HepG2 (cell line): ENCODE results near the gene NES. TPM values are rescaled to one million over a fixed set of nuclear protein-coding genes. Genes with fewer than 3 reads are reported as not detected.

Experiments used
- DDIT3 ChIP-seq: sonication (generic); formaldehyde crosslinking; IDR thresholded peaks from 2 replicates; pipeline ENCODE4 v1.4.0; 2020; ENCODE audit warnings: mild to moderate bottlenecking, missing genetic modification reagents
- DNMT1 ChIP-seq: sonication (generic); formaldehyde crosslinking; IDR thresholded peaks from 2 replicates; pipeline ENCODE4 v1.5.1; 2020; ENCODE audit warnings: mild to moderate bottlenecking, missing genetic modification reagents
- DR1 ChIP-seq: sonication (generic); formaldehyde crosslinking; IDR thresholded peaks from 2 replicates; pipeline ENCODE4 v1.8.0; 2021; ENCODE audit warnings: mild to moderate bottlenecking, missing genetic modification reagents, inconsistent platforms
- FOXJ3 ChIP-seq: sonication (generic); formaldehyde crosslinking; IDR thresholded peaks from 2 replicates; pipeline ENCODE4 v1.4.0; 2020; ENCODE audit warnings: missing genetic modification reagents, mild to moderate bottlenecking, borderline replicate concordance
- HDAC2 ChIP-seq: sonication (generic); formaldehyde crosslinking; IDR thresholded peaks from 2 replicates; pipeline ENCODE4 v1.4.0; 2020; ENCODE audit warnings: missing genetic modification reagents
- HNRNPH1 ChIP-seq: fragments of 200-400 bp; formaldehyde crosslinking; optimal IDR thresholded peaks from 2 replicates; pipeline ENCODE3; 2017; ENCODE audit warnings: mild to moderate bottlenecking, low read depth, low read length
- LCORL ChIP-seq, 2 experiments: fragments of 450-650 bp in 1 of 2; sonication (generic) in 1 of 2; formaldehyde crosslinking in 1 of 2; IDR thresholded peaks; 2 replicates each; pipeline versions ENCODE4 v1.5.0 to v1.6.1; 2017 to 2020; ENCODE audit warnings: antibody characterized with exemption in 1 of 2, missing genetic modification reagents in 1 of 2
- NFYB ChIP-seq: sonication (generic); formaldehyde crosslinking; IDR thresholded peaks from 2 replicates; pipeline ENCODE4 v1.4.0; 2020; ENCODE audit warnings: missing genetic modification reagents
- NR1H2 ChIP-seq: sonication (generic); formaldehyde crosslinking; IDR thresholded peaks from 2 replicates; pipeline ENCODE4 v1.8.1; 2022; ENCODE audit warnings: low read depth, missing genetic modification reagents, borderline replicate concordance
- REST ChIP-seq, 2 experiments: IDR thresholded peaks; 2 replicates each; pipeline ENCODE4 v1.6.1; 2011 to 2012; ENCODE audit warnings: low read length in 2 of 2, borderline replicate concordance in 1 of 2, low read depth in 1 of 2, mild to moderate bottlenecking in 1 of 2, moderate library complexity in 1 of 2
- SMAD3 ChIP-seq: sonication (generic); formaldehyde crosslinking; IDR thresholded peaks from 2 replicates; pipeline ENCODE4 v1.4.0; 2020; ENCODE audit warnings: missing genetic modification reagents
- ZMYM2 ChIP-seq: sonication (generic); formaldehyde crosslinking; IDR thresholded peaks from 2 replicates; pipeline ENCODE4 v1.8.0; 2022; ENCODE audit warnings: mild to moderate bottlenecking, missing genetic modification reagents
- ZNF101 ChIP-seq: sonication (generic); formaldehyde crosslinking; IDR thresholded peaks from 2 replicates; pipeline ENCODE4 v1.4.0; 2020; ENCODE audit warnings: mild to moderate bottlenecking, low read depth, missing genetic modification reagents, borderline replicate concordance
- ZNF20 ChIP-seq: sonication (generic); formaldehyde crosslinking; IDR thresholded peaks from 2 replicates; pipeline ENCODE4 v1.4.0; 2020; ENCODE audit warnings: mild to moderate bottlenecking, moderate library complexity, missing genetic modification reagents
- ZNF274 ChIP-seq: sonication (generic); formaldehyde crosslinking; IDR thresholded peaks from 2 replicates; pipeline ENCODE4 v1.5.1; 2020; ENCODE audit warnings: mild to moderate bottlenecking, missing genetic modification reagents
- ZNF280B ChIP-seq: sonication (generic); formaldehyde crosslinking; IDR thresholded peaks from 2 replicates; pipeline ENCODE4 v1.5.0; 2020; ENCODE audit warnings: missing genetic modification reagents, mild to moderate bottlenecking, borderline replicate concordance
- ZNF3 ChIP-seq: IDR thresholded peaks from 2 replicates; pipeline ENCODE4 v1.7.0; 2017; ENCODE audit warnings: inconsistent platforms
- ZNF446 ChIP-seq: sonication (generic); formaldehyde crosslinking; IDR thresholded peaks from 2 replicates; pipeline ENCODE4 v1.5.0; 2020; ENCODE audit warnings: mild to moderate bottlenecking, missing genetic modification reagents
- ZNF512B ChIP-seq: sonication (generic); formaldehyde crosslinking; IDR thresholded peaks from 2 replicates; pipeline ENCODE4 v1.5.1; 2020; ENCODE audit warnings: missing genetic modification reagents, mild to moderate bottlenecking, borderline replicate concordance
- ZNF564 ChIP-seq: sonication (generic); formaldehyde crosslinking; IDR thresholded peaks from 2 replicates; pipeline ENCODE4 v1.8.1; 2023; ENCODE audit warnings: mild to moderate bottlenecking, missing genetic modification reagents
- ZNF709 ChIP-seq: sonication (generic); formaldehyde crosslinking; IDR thresholded peaks from 2 replicates; pipeline ENCODE4 v1.5.0; 2020; ENCODE audit warnings: mild to moderate bottlenecking, missing genetic modification reagents
- polyA plus RNA-seq, 8 experiments: library from polyadenylated mRNA; depleted of rRNA in 3 of 8; stranded (reverse) in 7 of 8; unstranded in 1 of 8; fragments of >200 nt; fragmentation: Illumina TruSeq in 4 of 8; extraction: Trizol in 4 of 8; gene quantifications; 2 replicates each; pipeline versions ENCODE4 v1.2.1 to v1.2.3, GENCODE V29; 2011 to 2016; ENCODE audit warnings: low read depth in 4 of 8, missing spikeins in 1 of 8, mixed read lengths in 1 of 8; ENCODE audit not compliant: insufficient read depth in 1 of 8
- total RNA-seq, 5 experiments: library from RNA; depleted of rRNA; stranded (reverse); fragments of >200 nt; fragmentation: Illumina TruSeq; extraction: Trizol; gene quantifications; 2 replicates each; pipeline ENCODE4 v1.2.3, GENCODE V29; 2016; ENCODE audit warnings: low read depth in 1 of 5

The NES gene
- total and polyA plus RNA-seq, 2 of the 13 experiments (the other 11 are each of a cell fraction or from before 2014, with no cell fraction given), result 1.7 to 16.6 TPM

GRCh38 chr1:156689035-156689952, 12.1 kb upstream of the NES start (continued):
- TF ChIP-seq REST (IDR thresholded peaks at IDR 0.05; ENCODE audit: borderline replicate concordance in 1 of 2, low read depth in 1 of 2, low read length in 2 of 2) (no peak), SMAD3 (CRISPR knock-in tag) (no peak), DNMT1 (CRISPR knock-in tag) (no peak), ZNF446 (no peak), ZNF274 (CRISPR knock-in tag) (0 out of 2 replicates have a peak, but pooled peaks have one; percentile 32), ZNF512B (CRISPR knock-in tag) (no peak), ZNF709 (CRISPR knock-in tag) (no peak), NR1H2 (CRISPR knock-in tag) (no peak), NFYB (CRISPR knock-in tag) (no peak), DR1 (CRISPR knock-in tag) (no peak), ZNF20 (CRISPR knock-in tag) (no peak), ZNF280B (no peak), ZNF3 (no peak), HNRNPH1 (no peak), ZNF101 (no peak), DDIT3 (no peak), LCORL (IDR thresholded peaks at IDR 0.05) (no peak), LCORL (CRISPR knock-in tag; IDR thresholded peaks at IDR 0.05) (no peak), ZMYM2 (CRISPR knock-in tag) (no peak), FOXJ3 (CRISPR knock-in tag) (no peak), ZNF564 (CRISPR knock-in tag) (no peak), HDAC2 (CRISPR knock-in tag) (0 out of 2 replicates have a peak, but pooled peaks have one; percentile 55)
